Choroid plexus epithelial cell (primary cell): ENCODE data around the gene PCSK2.

Experiments used
- DNase-seq: peaks from one replicate; pipeline ENCODE4 v3.0.0-alpha.2; 2010; ENCODE audit warnings: low read depth
- H3K4me3 ChIP-seq: 2 replicates; pipeline ENCODE4 v1.5.1; 2011; ENCODE audit warnings: low read depth, mild to moderate bottlenecking, control low read depth, low read length, moderate library complexity
- TF ChIP-seq, protein P1 (sequence below): conservative IDR thresholded peaks from 2 replicates; pipeline ENCODE4 v1.5.1; 2011; ENCODE audit warnings: low read depth, mild to moderate bottlenecking, control low read depth, inconsistent platforms, low read length, moderate library complexity

PCSK2 gene

DNA sequence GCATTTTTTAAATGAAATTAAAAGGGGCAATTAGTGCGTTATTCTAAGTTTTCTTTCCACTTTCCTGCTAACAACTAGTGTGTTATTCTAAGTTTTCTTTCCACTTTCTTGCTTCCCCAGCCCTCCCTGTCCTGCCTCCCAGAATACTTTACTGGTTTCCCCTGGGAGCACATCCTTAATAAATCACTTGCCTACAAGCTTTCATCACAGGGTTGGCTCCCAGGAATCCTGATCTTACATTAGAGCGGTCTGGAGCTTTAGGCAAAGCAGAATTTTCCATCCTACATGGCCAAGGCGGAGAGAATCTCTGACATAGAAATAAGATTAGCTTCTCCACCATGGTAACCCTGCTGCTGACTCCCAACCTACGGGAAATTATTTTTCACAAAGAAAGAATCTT is 154.0 kb downstream of the PCSK2 start:
- H3K4me3 ChIP-seq: no peak overlapping the region
- no peak for DNase-seq
- TF ChIP-seq, protein P1, sequence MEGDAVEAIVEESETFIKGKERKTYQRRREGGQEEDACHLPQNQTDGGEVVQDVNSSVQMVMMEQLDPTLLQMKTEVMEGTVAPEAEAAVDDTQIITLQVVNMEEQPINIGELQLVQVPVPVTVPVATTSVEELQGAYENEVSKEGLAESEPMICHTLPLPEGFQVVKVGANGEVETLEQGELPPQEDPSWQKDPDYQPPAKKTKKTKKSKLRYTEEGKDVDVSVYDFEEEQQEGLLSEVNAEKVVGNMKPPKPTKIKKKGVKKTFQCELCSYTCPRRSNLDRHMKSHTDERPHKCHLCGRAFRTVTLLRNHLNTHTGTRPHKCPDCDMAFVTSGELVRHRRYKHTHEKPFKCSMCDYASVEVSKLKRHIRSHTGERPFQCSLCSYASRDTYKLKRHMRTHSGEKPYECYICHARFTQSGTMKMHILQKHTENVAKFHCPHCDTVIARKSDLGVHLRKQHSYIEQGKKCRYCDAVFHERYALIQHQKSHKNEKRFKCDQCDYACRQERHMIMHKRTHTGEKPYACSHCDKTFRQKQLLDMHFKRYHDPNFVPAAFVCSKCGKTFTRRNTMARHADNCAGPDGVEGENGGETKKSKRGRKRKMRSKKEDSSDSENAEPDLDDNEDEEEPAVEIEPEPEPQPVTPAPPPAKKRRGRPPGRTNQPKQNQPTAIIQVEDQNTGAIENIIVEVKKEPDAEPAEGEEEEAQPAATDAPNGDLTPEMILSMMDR: no peak

DNA sequence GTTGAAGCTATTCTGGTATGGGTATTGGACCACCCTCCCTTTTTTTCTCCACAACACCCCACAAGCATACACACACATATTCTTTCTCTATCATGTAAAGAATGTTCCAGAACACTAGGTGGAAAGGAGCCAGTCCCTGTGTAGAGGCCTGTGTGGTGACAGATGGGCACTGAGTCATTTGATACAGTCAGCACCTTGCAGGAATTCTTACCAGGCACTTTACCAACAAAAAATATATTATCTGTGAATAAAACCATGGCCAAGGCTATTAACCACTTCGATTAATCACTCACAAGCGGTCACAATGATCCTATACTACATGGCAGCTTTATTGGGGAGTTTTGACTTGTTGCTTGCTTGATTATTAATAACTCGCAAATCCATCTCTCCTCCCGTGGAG is 154.9 kb downstream of the PCSK2 start:
- no peak overlapping the region for H3K4me3 ChIP-seq
- DNase-seq: no peak
- TF ChIP-seq, protein P1: no peak

DNA sequence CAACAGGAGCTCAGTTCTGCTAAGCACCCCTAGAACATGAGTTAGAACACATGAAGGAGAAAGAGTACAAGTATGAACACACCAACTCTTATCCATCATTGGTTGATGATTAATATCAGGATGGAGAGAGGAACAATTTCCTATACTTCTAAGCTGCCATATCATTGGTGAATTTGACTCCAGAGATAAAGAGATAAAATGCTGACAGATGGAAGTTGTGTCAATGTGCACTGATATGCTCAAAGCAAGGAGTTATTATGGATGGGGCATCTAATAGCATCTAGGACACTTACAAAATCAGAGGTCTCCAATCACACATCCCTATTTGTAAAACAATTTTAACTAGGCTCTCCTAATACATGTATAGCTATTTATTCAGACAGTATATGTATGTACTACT is 159.0 kb downstream of the PCSK2 start:
- no peak overlapping the region for H3K4me3 ChIP-seq
- TF ChIP-seq, protein P1: no peak
- DNase-seq: no peak

DNA sequence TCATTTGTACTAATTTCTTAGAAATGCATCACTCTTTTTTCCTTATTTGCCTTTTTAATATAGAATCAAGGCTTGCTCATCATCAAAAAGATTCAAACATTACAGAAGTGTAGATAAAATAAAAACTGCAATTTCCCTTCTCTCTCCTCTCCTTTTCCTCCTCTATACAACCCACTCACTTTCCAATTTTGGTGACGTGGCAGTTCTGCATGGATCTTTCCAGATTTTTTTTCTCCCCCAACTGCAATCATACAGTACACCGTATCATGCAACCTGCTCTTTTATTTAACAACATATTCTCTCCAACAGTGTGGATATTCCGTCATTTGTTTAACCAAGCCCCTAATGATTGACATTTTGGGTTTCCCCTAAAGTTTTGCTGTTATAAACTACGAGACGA is 163.8 kb downstream of the PCSK2 start:
- no peak for DNase-seq
- no peak overlapping the region for H3K4me3 ChIP-seq
- TF ChIP-seq, protein P1: no peak

DNA sequence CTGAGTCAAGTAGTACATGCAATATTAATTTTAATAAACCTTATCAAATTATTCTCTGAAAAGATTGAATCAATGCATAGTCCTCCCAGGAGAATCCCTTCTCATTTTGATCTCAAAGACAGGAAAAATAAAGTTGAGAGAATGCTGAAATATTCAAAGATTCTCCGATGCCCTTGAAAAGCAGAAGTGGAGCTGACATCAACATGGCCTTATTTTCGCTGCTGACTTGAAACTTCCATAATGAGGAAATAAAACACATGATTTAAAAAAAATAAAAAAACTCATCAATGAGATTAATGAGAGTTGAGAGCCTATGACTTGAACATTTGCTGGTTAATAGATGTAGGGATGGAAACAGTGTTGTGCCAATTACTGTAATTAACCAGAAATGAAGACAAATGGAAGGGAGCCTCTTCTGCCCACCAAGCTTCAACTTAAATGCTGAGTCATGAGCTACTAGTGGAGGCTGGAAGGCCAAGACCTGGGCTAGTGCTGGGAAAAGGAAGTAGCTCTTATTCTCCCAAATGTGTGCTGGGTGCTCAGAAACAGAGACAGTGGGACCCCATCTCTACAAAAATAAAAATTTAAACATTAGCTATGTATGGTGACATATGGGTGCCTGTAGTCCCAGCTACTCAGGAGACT is 164.4 kb downstream of the PCSK2 start:
- TF ChIP-seq, protein P1: no peak
- DNase-seq: no peak
- no peak overlapping the region for H3K4me3 ChIP-seq

DNA sequence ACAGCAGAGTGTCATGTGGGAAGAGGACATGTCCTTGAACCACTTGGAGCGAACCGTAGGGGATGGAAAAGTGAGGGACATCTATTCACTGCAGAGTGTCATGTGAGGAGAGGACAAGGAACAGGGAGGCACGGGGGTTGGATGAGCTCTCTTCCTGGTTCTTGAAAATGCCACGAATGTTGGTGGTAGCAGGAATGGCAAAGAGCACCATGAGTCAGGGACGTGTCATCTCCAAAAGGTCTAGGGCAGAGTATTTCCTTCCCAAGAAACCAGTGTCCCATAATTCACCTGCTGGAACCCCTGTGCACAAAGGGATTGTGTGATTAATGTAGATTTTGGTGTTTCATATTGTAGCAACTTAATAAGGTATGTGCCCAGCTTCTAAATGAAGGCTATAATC is 167.6 kb downstream of the PCSK2 start:
- TF ChIP-seq, protein P1: no peak
- DNase-seq: no peak
- H3K4me3 ChIP-seq: no peak overlapping the region

DNA sequence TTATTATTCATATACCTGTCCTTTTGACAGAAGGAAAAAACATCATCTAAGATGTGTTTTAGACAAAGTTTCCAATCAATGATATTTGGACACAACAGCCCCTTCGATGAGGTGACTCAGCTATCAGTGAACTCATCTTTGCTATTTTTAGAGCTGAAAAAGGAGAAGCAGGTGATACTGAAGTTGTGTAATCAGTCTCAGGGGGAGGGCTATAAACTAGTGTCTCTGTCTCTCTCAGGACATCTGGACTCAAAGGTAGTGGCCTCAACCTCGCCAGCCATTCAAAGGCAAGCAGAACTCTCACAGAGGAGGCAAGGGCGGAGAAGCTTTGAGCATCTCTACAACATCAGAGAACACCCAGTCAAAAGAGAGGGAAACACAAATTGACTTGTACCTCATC is 168.9 kb downstream of the PCSK2 start:
- TF ChIP-seq, protein P1: no peak
- no peak for DNase-seq
- H3K4me3 ChIP-seq: no peak overlapping the region
